Thymus (tissue), 11 donors: ENCODE measurements around the gene ZSWIM1. TPM values are rescaled to one million over a fixed set of nuclear protein-coding genes. Genes with fewer than 3 reads are reported as not detected.

Experiments
- DNase-seq, 9 donors: peaks; one replicate each; pipeline ENCODE4 v3.0.0-alpha.2; 2013; ENCODE audit warnings: low spot score in 9 of 9, low read depth in 6 of 9, missing footprints in 1 of 9
- H3K27ac ChIP-seq, 2 donors: one replicate each; pipeline ENCODE4 v1.5.1; 2013; ENCODE audit warnings: control low read depth in 1 of 2, low read depth in 1 of 2, low read length in 1 of 2, mild to moderate bottlenecking in 1 of 2, moderate library complexity in 1 of 2
- H3K27me3 ChIP-seq, 2 donors: one replicate each; pipeline ENCODE4 v1.5.1; 2013; ENCODE audit warnings: low read length in 1 of 2; ENCODE audit not compliant: control insufficient read depth in 2 of 2, insufficient read depth in 1 of 2
- H3K36me3 ChIP-seq, 2 donors: one replicate each; pipeline ENCODE4 v1.5.1; 2013; ENCODE audit warnings: low read length in 1 of 2, mild to moderate bottlenecking in 1 of 2, moderate library complexity in 1 of 2; ENCODE audit not compliant: control insufficient read depth in 2 of 2, insufficient read depth in 2 of 2
- H3K4me1 ChIP-seq, 2 donors: one replicate each; pipeline ENCODE4 v1.5.1; 2013; ENCODE audit warnings: low read length in 2 of 2; ENCODE audit not compliant: control insufficient read depth in 2 of 2, insufficient read depth in 2 of 2
- H3K4me3 ChIP-seq, 2 donors: one replicate each; pipeline ENCODE4 v1.5.1; 2013; ENCODE audit warnings: low read length in 2 of 2, control low read depth in 1 of 2, mild to moderate bottlenecking in 1 of 2
- H3K9me3 ChIP-seq, 2 donors: one replicate each; pipeline ENCODE4 v1.5.1; 2013; ENCODE audit warnings: low read length in 1 of 2, mild to moderate bottlenecking in 1 of 2; ENCODE audit not compliant: control insufficient read depth in 2 of 2, insufficient read depth in 1 of 2
- WGBS: extraction: QIAGEN DNeasy Blood & Tissue Kit; methylation state at CpG from one replicate; pipeline ENCODE4 v1.1.7; 2013; 5-methylcytosine and 5-hydroxymethylcytosine counted together
- polyA plus RNA-seq: library from polyadenylated mRNA; stranded (reverse); fragments of 200-250 nt; gene quantifications from one replicate; pipeline ENCODE4 v1.2.3, GENCODE V29; 2013
- total RNA-seq: library from RNA; stranded (reverse); fragments of 120-200 nt; gene quantifications from one replicate; pipeline ENCODE4 v1.2.4, GENCODE V29; 2013
- donor health status: healthy.

The ZSWIM1 gene
- total and polyA plus RNA-seq, 2 donors: 5.7 TPM

GRCh38 chr20:45909336-45909808 lies 28.3 kb downstream of the ZSWIM1 start:
- WGBS: 94% methylated on average over 12 of the region's 12 CpGs
- Histone ChIP-seq H3K4me3 (peak overlapping the region in 1 of 2 donors; percentile 2), H3K27ac (no peak overlapping the region)

DNA sequence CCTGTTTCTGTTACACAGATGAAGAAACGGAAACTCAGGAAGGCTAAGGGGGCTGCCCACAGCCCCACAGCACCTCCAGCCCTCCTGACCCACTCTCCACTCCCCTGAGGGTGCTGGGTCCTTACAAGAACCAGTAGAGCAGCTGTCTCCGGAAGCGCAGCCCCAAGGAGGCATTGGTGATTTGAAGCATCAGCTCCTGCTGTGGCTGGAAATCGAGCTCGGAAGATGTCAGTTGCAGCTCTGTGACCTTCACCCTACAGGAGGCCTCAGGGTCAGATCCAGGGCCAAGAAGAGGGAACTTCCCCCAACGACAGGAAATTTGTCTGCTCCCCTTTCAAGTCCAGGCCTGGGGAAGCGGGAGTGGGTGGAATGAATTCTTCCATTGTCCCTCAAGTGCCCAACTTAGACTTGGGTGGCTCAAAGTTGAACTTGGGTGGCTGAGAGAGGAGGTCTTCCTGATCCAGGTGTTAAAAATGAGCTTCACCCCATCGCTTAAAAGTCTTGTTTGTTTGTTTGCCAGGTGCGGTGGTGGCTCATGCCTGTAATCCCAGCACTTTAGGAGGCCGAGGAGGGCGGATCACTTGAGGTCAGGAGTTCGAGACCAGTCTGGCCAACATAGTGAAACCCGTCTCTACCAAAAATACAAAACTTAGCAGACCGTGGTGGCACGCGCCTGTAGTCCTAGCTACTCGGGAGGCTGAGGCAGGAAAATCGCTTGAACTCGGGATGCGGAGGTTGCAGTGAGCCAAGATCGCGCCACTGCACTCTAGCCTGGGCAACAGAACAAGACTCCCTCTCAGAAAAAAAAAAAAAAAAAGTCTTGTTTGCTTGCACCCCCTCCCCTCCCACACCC lies 29.0 kb downstream of the ZSWIM1 start:
- peaks cover 12 to 36% of the 10 kb centered on the region in 2 donors for H3K27me3 ChIP-seq
- 84% methylated on average over 22 of the region's 22 CpGs for whole genome bisulfite sequencing
- DNase-seq: no peak
- H3K9me3 ChIP-seq: no peaks in the 10 kb centered on the region
- peaks cover 0 to 5% of the 10 kb centered on the region in 2 donors for H3K36me3 ChIP-seq
- peak overlapping the region in 1 of 2 donors; percentile 45 for H3K4me3 ChIP-seq
- peaks cover 16 to 39% of the 10 kb centered on the region in 2 donors for H3K4me1 ChIP-seq
- H3K27ac ChIP-seq: no peak overlapping the region

More at GRCh38 chr20:45909336-45909808, 28.3 kb downstream of the ZSWIM1 start:
- Histone ChIP-seq H3K36me3 (peaks cover 0 to 5% of the 10 kb centered on the region in 2 donors), H3K4me1 (peaks cover 16 to 46% of the 10 kb centered on the region in 2 donors), H3K9me3 (no peaks in the 10 kb centered on the region), H3K27me3 (peaks cover 12 to 36% of the 10 kb centered on the region in 2 donors)
- DNase-seq: no peak

- peaks cover 0 to 5% of the 10 kb centered on the region in 2 donors for H3K36me3 ChIP-seq
- DNase-seq: peak in 8 of 9 donors; percentile 45 to 94 (median 80)
- WGBS: 2% methylated on average over 43 of the region's 43 CpGs
- H3K27ac ChIP-seq: peak overlapping the region; percentile 55 to 82
- peak overlapping the region; percentile 32 to 45 for H3K4me3 ChIP-seq
- H3K4me1 ChIP-seq: peaks cover 16 to 31% of the 10 kb centered on the region in 2 donors
- peaks cover 12 to 36% of the 10 kb centered on the region in 2 donors for H3K27me3 ChIP-seq
- no peaks in the 10 kb centered on the region for H3K9me3 ChIP-seq
Observed at GRCh38 chr20:45910670-45911485, 29.9 kb downstream of the ZSWIM1 start.

DNA sequence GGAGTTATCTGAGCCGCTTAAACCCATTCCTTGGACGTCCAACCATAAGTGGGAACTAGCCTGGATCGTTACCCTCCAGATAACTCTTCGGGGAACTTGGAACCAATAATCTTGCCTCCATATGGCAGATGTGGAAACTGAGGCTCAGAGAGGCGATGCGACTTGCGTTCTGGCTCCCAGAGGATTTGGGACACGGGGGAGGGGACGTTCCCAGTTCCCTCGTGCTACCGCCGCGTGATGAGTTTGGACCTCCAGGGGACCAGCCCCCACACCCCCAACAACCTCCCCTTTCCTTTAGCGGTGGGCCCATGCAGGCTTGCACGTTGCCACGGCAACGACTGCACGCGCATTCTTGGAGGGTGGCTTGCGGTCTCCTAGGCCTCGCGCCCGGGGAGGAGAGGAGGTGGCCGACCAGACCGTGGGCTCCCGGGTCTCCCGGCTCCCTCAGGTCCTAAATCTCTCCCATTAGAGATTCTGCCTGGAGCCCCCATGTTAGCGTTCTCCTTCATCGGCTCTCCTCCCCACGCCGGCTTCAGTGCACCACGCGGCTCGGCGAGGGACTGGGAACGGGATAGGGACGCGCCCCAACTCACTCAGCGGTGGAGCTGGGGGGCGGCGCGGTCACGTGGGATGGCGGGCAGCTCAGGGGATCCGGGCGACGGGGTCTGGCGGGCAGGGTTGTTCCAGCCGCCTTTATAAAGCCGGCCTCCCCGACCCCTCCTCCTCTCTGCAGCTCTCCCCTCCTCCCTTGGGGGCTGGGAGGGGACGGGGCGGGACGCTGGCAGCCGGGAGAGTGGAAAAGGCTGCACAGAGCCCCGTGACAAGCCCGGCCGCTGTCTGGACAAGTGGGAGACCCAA lies 30.7 kb downstream of the ZSWIM1 start, which contains the start of gene PLTP:
Gene PLTP, minus strand, starts transcription at position 670 of the 858 bp plus-strand sequence. CDS start 703 bp downstream, outside the sequence.
- Histone ChIP-seq H3K4me1 (peaks cover 16 to 27% of the 10 kb centered on the region in 2 donors), H3K27ac (peak within 1 kb of the TSS; percentile 55 to 82), H3K36me3 (peaks cover 0 to 5% of the 10 kb centered on the region in 2 donors), H3K4me3 (peak within 1 kb of the TSS; percentile 32 to 45), H3K9me3 (no peaks in the 10 kb centered on the region), H3K27me3 (peaks cover 12 to 36% of the 10 kb centered on the region in 2 donors)
- under 1% methylated on average over 58 of the region's 58 CpGs for WGBS
- peak in 2 of 9 donors; percentile 52 to 71 for DNase-seq

DNA sequence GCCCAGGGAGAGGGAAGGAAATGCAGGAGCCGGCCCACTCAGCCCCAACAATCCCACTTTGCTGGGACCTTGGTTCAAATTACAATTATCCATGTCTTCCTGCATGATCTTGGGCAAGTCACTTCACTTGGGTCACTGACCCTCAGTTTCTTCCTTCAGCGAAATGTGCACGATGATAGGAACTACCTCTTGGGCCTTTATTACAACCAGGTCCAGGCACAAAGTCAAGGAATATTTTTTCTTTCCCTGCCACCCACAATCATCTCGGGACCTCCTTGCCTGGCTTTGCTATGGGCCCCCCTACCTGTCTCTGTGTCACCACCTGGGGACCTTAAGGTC lies 31.3 kb downstream of the ZSWIM1 start:
- H3K4me3 ChIP-seq: no peak overlapping the region
- WGBS: 44% methylated on average over 4 of the region's 4 CpGs
- peak overlapping the region; percentile 46 to 50 for H3K27ac ChIP-seq
- peaks cover 16 to 27% of the 10 kb centered on the region in 2 donors for H3K4me1 ChIP-seq
- H3K36me3 ChIP-seq: peaks cover 0 to 5% of the 10 kb centered on the region in 2 donors
- no peaks in the 10 kb centered on the region for H3K9me3 ChIP-seq
- H3K27me3 ChIP-seq: peaks cover 12 to 36% of the 10 kb centered on the region in 2 donors
- DNase-seq: no peak

- Histone ChIP-seq H3K27me3 (peaks cover 12 to 36% of the 10 kb centered on the region in 2 donors), H3K4me1 (peaks cover 16 to 27% of the 10 kb centered on the region in 2 donors), H3K27ac (no peak overlapping the region), H3K36me3 (peaks cover 0 to 5% of the 10 kb centered on the region in 2 donors), H3K9me3 (no peaks in the 10 kb centered on the region), H3K4me3 (no peak overlapping the region)
- 85% methylated on average over 5 of the region's 5 CpGs for WGBS
- DNase-seq: no peak
Observed at GRCh38 chr20:45913116-45913515, 32.1 kb downstream of the ZSWIM1 start.

- no peak for DNase-seq
- Histone ChIP-seq H3K27ac (no peak overlapping the region), H3K4me1 (peaks cover 0 to 4% of the 10 kb centered on the region in 2 donors), H3K36me3 (no peaks in the 10 kb centered on the region), H3K9me3 (no peaks in the 10 kb centered on the region), H3K27me3 (peaks cover 2 to 17% of the 10 kb centered on the region in 2 donors), H3K4me3 (no peak overlapping the region)
- 92% methylated on average over 5 of the region's 5 CpGs for WGBS
Observed at GRCh38 chr20:45917790-45918141, 36.7 kb downstream of the ZSWIM1 start.

- WGBS: 94% methylated on average over 5 of the region's 5 CpGs
- Histone ChIP-seq H3K27me3 (peaks cover 0 to 12% of the 10 kb centered on the region in 2 donors), H3K4me3 (no peak overlapping the region), H3K36me3 (no peaks in the 10 kb centered on the region), H3K9me3 (no peaks in the 10 kb centered on the region), H3K27ac (peak overlapping the region; percentile 7 to 25), H3K4me1 (peaks cover 0 to 4% of the 10 kb centered on the region in 2 donors)
- no peak for DNase-seq
Observed at GRCh38 chr20:45918182-45918737, 37.2 kb downstream of the ZSWIM1 start.
